ENCODE data around the gene SNRK. TPM values are rescaled to one million over a fixed set of nuclear protein-coding genes. Genes with fewer than 3 reads are reported as not detected.

Gene SNRK
- total and polyA plus RNA-seq, 2 of the 13 experiments (the other 11 are each of a cell fraction or from before 2014, with no cell fraction given) = 11.4 to 16.1 TPM

- no peak for TF ChIP-seq ZNF563 (CRISPR knock-in tag; IDR thresholded peaks at IDR 0.05)
- TF ChIP-seq NFYB (CRISPR knock-in tag; IDR thresholded peaks at IDR 0.05) = no peak
- TF ChIP-seq, protein P1, sequence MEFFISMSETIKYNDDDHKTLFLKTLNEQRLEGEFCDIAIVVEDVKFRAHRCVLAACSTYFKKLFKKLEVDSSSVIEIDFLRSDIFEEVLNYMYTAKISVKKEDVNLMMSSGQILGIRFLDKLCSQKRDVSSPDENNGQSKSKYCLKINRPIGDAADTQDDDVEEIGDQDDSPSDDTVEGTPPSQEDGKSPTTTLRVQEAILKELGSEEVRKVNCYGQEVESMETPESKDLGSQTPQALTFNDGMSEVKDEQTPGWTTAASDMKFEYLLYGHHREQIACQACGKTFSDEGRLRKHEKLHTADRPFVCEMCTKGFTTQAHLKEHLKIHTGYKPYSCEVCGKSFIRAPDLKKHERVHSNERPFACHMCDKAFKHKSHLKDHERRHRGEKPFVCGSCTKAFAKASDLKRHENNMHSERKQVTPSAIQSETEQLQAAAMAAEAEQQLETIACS (CRISPR knock-in tag; IDR thresholded peaks at IDR 0.05) = no peak
- TF ChIP-seq NCOA2 (CRISPR knock-in tag; IDR thresholded peaks at IDR 0.05) = no peak
- ATAC-seq (no peak), FAIRE-seq (no peak), DNase-seq (ENCODE audit: low spot score) (no peak)
- ChIA-PET POLR2A (no interaction called here), CTCF (ENCODE audit: low intra/inter-chr PET ratio, low total read pairs) (no interaction called here)
- Histone ChIP-seq H3K79me2 (ENCODE audit: insufficient read depth, low read length) (no peaks in the 10 kb centered on the region), H3K27me3 (ENCODE audit: control insufficient read depth in 1 of 2, insufficient read depth in 2 of 2, low read length in 2 of 2) (no peaks in the 10 kb centered on the region), H2AFZ (ENCODE audit: low read length) (no peak overlapping the region), H4K20me1 (ENCODE audit: insufficient read depth, low read length) (no peaks in the 10 kb centered on the region), H3K4me2 (ENCODE audit: low read depth, low read length) (no peak overlapping the region), H3K27ac (ENCODE audit: extremely low read length, insufficient read depth, low read length) (no peak overlapping the region), H3K4me1 (ENCODE audit: insufficient read depth, low read length) (no peaks in the 10 kb centered on the region), H3K9ac (ENCODE audit: insufficient read depth, low read depth, low read length) (no peak overlapping the region), H3K36me3 (replicated peaks in 1 of 2; ENCODE audit: control insufficient read depth in 1 of 2, insufficient read depth in 2 of 2, low read length in 2 of 2) (no peaks in the 10 kb centered on the region), H3K9me3 (ENCODE audit: low read length) (no peaks in the 10 kb centered on the region), H3K4me3 (replicated peaks in 1 of 3; ENCODE audit: insufficient read depth in 1 of 3, low read depth in 2 of 3, low read length in 3 of 3) (no peak overlapping the region)
- intact Hi-C loops (cut with micrococcal nuclease; ENCODE audit: unreplicated experiment) = no loop called here
- 9% methylated on average over 1 of the region's 1 CpG for WGBS (ENCODE audit: low lambda C conversion rate)
- in situ Hi-C loops (cut with HindIII; ENCODE audit: extremely low pct_ligation_motif_present, low pct_unique_long_range_greater_than_20kb) = no loop called here
- no TSS peak for BruUV-seq (replicated peaks)
Observed at GRCh38 chr3:43400167-43400566, 113.8 kb downstream of the SNRK start.

Other genes starting within 250 kb of the SNRK start
- 9.9 and 12.4 TPM in 2 replicates for gene POMGNT2, start 180.5 kb upstream of the SNRK start, total RNA-seq (2016; rRNA removed; fragmentation: Illumina TruSeq; extraction: Trizol)
- 10.5 and 12.1 TPM in 2 replicates for gene POMGNT2, start 180.5 kb upstream of the SNRK start, polyA plus RNA-seq (2011; rRNA removed)

Data from HepG2 (cell line).